Activated CD4-positive, alpha-beta T cell treated with anti-CD3 and anti-CD28 coated beads for 36 hours (primary cell): ENCODE measurements around the gene MRPL37. TPM values are rescaled to one million over a fixed set of nuclear protein-coding genes. Genes with fewer than 3 reads are reported as not detected.

Experiments
- ATAC-seq: fragments of 200-7000 bp; cut with Tn5 transposase; one replicate; pipeline ENCODE4 v1.10.0; 2021; ENCODE audit warnings: mild to moderate bottlenecking, moderate library complexity
- CTCF ChIA-PET: fragments of 350-600 bp; sonication (Branson Sonifier 250); formaldehyde crosslinking; loops from one replicate; lab custom pipeline; 2021; ENCODE audit warnings: antibody characterized with exemption; lab: Charles Lee
- POLR2A ChIA-PET: fragments of 350-600 bp; sonication (Branson Sonifier 250); formaldehyde crosslinking; loops from one replicate; lab custom pipeline; 2021; ENCODE audit warnings: antibody characterized with exemption, inconsistent platforms; lab: Charles Lee
- DNase-seq: peaks from one replicate; pipeline ENCODE4 v3.0.0-alpha.2; 2020
- H3K27ac Mint-ChIP-seq: one replicate; pipeline ENCODE4 v1.8.0; 2021; ENCODE audit warnings: mixed read lengths
- H3K27me3 Mint-ChIP-seq: one replicate; pipeline ENCODE4 v1.8.0; 2021; ENCODE audit warnings: mixed read lengths
- H3K36me3 Mint-ChIP-seq: one replicate; pipeline ENCODE4 v1.8.0; 2021; ENCODE audit warnings: low read depth, mixed read lengths
- H3K4me1 Mint-ChIP-seq: one replicate; pipeline ENCODE4 v1.8.0; 2021; ENCODE audit warnings: mixed read lengths
- H3K4me3 Mint-ChIP-seq: one replicate; pipeline ENCODE4 v1.8.0; 2021; ENCODE audit warnings: mild to moderate bottlenecking, moderate library complexity, mixed read lengths
- H3K9me3 Mint-ChIP-seq: one replicate; pipeline ENCODE4 v1.8.0; 2021; ENCODE audit warnings: low read depth, mixed read lengths
- intact Hi-C, 2 experiments: fragments of 100-400 bp; cut with DNase I in 1 of 2; cut with micrococcal nuclease in 1 of 2; formaldehyde crosslinking; loops; one replicate each; pipeline versions ENCODE4 v1.14.2 to v1.15.1; 2022 to 2024; cut with DNase I, micrococcal nuclease
- total RNA-seq, 2 experiments: library from RNA; stranded (reverse); gene quantifications; one replicate each; pipeline ENCODE4 v1.2.3, GENCODE V29; 2021

Gene MRPL37
- 100 to 1,000 TPM; 177 to 189 TPM for total RNA-seq

DNA sequence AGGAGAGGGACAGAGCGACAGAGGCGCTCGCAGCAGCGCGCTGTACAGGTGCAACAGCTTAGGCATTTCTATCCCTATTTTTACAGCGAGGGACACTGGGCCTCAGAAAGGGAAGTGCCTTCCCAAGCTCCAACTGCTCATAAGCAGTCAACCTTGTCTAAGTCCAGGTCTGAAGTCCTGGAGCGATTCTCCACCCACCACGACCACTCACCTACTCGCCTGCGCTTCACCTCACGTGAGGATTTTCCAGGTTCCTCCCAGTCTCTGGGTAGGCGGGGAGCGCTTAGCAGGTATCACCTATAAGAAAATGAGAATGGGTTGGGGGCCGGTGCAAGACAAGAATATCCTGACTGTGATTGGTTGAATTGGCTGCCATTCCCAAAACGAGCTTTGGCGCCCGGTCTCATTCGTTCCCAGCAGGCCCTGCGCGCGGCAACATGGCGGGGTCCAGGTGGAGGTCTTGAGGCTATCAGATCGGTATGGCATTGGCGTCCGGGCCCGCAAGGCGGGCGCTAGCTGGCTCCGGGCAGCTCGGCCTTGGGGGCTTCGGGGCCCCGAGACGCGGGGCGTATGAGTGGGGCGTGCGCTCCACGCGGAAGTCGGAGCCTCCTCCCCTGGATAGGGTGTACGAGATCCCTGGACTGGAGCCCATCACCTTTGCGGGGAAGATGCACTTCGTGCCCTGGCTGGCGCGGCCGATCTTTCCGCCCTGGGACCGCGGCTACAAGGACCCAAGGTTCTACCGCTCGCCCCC is at the start of gene MRPL37, which contains the start of gene CYB5RL:
Gene MRPL37, plus strand, starts transcription at position 403 of the 754 bp plus-strand sequence. Its CDS starts 77 bp downstream, at position 480.
Gene CYB5RL, minus strand, starts transcription at position 266 of the 754 bp plus-strand sequence. CDS start 4,414 bp downstream, outside the sequence.
- POLR2A ChIA-PET: interaction anchor here (0.6 to 1.1 kb wide), 5 partner anchors 22 to 212 kb away, joined by 3 to 5 read pairs (median 4); partner anchors contain the start of gene SSBP3
- DNase-seq: peak; percentile 94
- H3K27me3 Mint-ChIP-seq: no peaks in the 10 kb centered on the region
- peak within 1 kb of the TSS; percentile 83 for H3K4me3 Mint-ChIP-seq
- peak within 1 kb of the TSS; percentile 84 for H3K27ac Mint-ChIP-seq
- H3K4me1 Mint-ChIP-seq: peaks cover 30% of the 10 kb centered on the region
- intact Hi-C loops: loop anchor here (1.0 to 10.0 kb wide), 11 partner anchors 147 to 605 kb away; partner anchors contain the start of genes SSBP3 (in 2 of the 2), TCEANC2 (in 2 of the 2), TMEM59 (in 2 of the 2) and NDC1 (in 1 of the 2)
- peaks cover 23% of the 10 kb centered on the region for H3K36me3 Mint-ChIP-seq
- H3K9me3 Mint-ChIP-seq: no peaks in the 10 kb centered on the region
- ATAC-seq: peak; percentile 99
- CTCF ChIA-PET: interaction anchor here (0.5 to 3.6 kb wide), 8 partner anchors 9 to 541 kb away, joined by 3 to 16 read pairs (median 3); no protein-coding TSS in a partner anchor

DNA sequence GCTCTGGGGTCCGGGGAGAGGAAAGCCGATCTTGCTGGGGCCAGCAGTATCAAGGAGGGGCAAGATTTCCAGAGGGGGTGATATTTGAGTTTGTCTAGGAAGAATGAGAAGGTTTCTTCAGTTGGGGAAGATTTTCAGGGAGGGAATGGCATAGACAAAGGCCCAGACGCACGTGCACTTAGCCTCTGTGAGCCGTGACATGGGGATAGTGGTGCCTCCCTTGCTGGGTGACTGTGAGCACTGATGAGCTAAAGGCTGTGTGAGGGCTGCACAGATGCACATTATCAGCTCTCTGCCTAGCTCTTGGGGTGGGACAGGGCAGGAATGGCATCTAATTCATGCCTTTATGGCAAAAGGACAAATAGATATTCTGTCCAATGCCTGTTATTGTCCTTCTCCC is 49.0 kb upstream of the MRPL37 start:
- DNase-seq (no peak), ATAC-seq (no peak)
- intact Hi-C loops: no loop called here
- no peaks in the 10 kb centered on the region for H3K27me3 Mint-ChIP-seq
- CTCF ChIA-PET: no interaction called here
- POLR2A ChIA-PET: no interaction called here
- no peak overlapping the region for H3K4me3 Mint-ChIP-seq
- H3K4me1 Mint-ChIP-seq: no peaks in the 10 kb centered on the region
- no peaks in the 10 kb centered on the region for H3K36me3 Mint-ChIP-seq
- H3K9me3 Mint-ChIP-seq: no peaks in the 10 kb centered on the region
- H3K27ac Mint-ChIP-seq: no peak overlapping the region

DNA sequence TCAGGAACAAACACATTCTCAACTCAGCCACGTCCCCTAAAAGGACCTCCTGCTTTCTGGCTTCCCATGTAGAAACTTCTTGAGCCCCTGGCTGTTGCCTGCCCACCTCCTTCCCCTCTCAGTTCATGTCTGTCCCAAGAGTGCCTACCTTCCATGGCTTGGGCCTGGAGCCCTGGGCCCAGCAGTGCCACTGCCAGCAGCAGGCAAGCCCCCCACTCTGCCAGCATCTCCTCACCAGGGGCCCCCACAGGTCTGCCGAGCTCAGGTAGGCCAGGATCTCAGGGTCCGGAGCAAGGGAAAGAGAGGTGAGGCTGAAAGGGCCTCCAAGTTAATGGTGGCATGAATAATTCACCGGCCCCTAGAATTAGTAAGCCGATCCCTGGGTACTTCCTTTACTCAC is 47.3 kb upstream of the MRPL37 start, which contains the start of gene CDCP2:
Gene CDCP2, minus strand, starts transcription at position 305 of the 400 bp plus-strand sequence. Its CDS starts 78 bp downstream, at position 227.
- H3K4me3 Mint-ChIP-seq: no peak within 1 kb of the TSS
- no peaks in the 10 kb centered on the region for H3K27me3 Mint-ChIP-seq
- H3K9me3 Mint-ChIP-seq: no peaks in the 10 kb centered on the region
- POLR2A ChIA-PET: no interaction called here
- intact Hi-C loops: no loop called here
- H3K4me1 Mint-ChIP-seq: no peaks in the 10 kb centered on the region
- no peak within 1 kb of the TSS for H3K27ac Mint-ChIP-seq
- no peaks in the 10 kb centered on the region for H3K36me3 Mint-ChIP-seq
- CTCF ChIA-PET: no interaction called here
- DNase-seq: no peak
- ATAC-seq: no peak

DNA sequence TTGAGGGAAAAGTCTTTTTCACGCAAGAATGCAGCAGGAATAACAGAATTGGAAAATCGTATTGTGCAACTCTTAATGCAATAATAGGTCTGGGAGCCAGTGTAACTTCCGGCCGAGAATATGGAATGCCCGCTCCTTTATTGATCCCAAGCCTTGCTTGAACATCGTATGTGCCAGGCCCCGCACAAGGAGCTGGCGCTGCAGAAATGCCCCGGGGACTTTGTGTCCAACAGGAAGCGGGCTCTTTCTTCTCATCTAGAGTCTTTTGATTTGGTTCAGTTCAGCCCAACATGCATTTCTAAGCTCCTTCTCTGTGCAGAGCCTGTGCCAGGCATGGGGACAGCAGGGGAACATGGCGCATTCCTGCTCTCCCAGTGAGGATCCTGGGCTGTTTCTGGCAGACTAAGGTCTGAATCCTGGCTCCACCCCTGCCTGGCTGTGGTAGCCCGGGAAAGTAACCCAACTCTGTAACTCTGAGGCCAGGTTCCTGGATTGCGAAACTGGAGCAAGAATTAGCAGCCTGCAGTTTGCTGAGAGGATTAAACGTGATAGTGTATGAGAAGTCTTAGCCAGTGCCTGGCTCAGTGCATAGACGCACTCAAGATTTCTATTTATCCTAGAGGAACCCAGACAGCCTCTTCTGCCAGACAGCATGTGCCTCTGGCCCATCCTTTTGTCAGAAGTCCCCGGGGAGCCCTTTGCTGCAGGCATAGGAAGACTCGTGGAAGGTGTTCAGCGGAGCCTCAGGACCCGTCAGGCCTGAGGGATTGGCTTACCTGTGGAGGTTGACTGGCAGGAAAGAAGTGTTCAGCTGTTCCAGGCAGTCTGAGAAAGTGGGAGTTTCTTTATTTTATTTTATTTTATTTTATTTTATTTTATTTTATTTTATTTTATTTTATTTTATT is 46.2 kb upstream of the MRPL37 start:
- ChIA-PET POLR2A (no interaction called here), CTCF (no interaction called here)
- Mint-ChIP-seq H3K36me3 (no peaks in the 10 kb centered on the region), H3K27ac (no peak overlapping the region), H3K4me1 (no peaks in the 10 kb centered on the region), H3K9me3 (no peaks in the 10 kb centered on the region), H3K27me3 (no peaks in the 10 kb centered on the region), H3K4me3 (no peak overlapping the region)
- intact Hi-C loops: no loop called here
- no peak for ATAC-seq
- no peak for DNase-seq

DNA sequence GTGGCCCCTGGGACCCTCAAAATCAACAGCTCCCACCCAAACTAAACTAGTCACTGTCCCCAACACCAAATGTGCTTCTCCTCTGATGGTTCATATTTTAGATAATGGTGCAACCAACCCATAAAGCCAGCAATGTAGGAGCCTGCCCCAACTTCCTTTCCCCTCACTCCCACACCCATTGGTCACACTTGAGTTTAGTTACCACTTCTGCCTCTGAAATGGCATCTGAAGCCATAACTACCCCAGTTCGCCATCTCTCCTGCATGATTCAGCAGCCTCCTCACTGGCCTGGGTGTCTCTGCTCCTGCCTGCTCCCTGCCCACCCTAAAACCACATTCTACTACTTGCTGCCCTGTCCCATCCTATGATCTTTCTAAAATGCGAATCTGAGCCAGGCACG is 43.8 kb upstream of the MRPL37 start:
- H3K4me3 Mint-ChIP-seq: no peak overlapping the region
- H3K9me3 Mint-ChIP-seq: no peaks in the 10 kb centered on the region
- POLR2A ChIA-PET: no interaction called here
- H3K4me1 Mint-ChIP-seq: no peaks in the 10 kb centered on the region
- CTCF ChIA-PET: no interaction called here
- H3K27ac Mint-ChIP-seq: no peak overlapping the region
- intact Hi-C loops: no loop called here
- no peaks in the 10 kb centered on the region for H3K36me3 Mint-ChIP-seq
- ATAC-seq (no peak), DNase-seq (no peak)
- no peaks in the 10 kb centered on the region for H3K27me3 Mint-ChIP-seq

DNA sequence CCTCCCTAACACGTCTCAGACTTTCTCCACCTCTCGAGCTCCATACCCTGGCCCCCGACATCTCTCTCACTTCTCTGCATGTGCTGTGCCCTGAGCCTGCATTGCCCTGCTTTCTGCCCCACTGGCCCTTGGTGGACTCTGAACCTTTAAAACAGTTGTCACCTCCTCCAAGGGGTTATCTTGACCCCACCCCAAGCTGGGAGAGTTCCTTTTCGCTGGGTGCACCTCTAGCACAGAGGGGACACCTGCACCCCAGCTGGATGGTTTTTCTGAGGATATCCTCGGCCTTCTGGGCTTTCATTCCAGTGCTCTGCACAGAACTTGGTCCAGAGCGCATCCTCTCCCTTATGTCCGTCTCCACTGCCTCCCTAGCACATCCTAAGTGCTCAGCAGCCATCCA is 43.0 kb upstream of the MRPL37 start:
- CTCF ChIA-PET: interaction anchor here (0.7 kb wide), 1 partner anchor 38 kb away, joined by 3 read pairs; no protein-coding TSS in a partner anchor
- Mint-ChIP-seq H3K4me3 (no peak overlapping the region), H3K27me3 (no peaks in the 10 kb centered on the region), H3K4me1 (no peaks in the 10 kb centered on the region), H3K36me3 (no peaks in the 10 kb centered on the region), H3K9me3 (no peaks in the 10 kb centered on the region), H3K27ac (no peak overlapping the region)
- POLR2A ChIA-PET: no interaction called here
- ATAC-seq: no peak
- intact Hi-C loops: no loop called here
- DNase-seq: no peak

DNA sequence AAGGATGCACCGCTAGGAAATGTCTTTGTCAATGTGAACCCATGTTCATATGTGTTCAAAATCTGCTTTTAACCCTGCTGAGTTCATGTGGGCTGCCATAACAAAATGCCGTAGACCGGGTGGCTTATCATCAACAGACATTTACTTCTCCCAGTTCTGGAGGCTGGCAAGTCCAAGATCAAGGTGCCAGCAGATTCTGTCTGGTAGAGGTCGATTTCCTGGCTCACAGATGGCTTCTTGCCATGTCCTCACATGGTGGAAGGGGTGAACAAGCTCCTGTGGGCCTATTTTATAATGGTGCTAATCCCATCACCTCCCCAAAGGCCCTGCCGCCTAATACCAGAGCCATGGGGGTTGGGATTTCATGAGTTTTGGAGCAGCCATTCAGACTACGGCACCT is 42.6 kb upstream of the MRPL37 start:
- no peaks in the 10 kb centered on the region for H3K9me3 Mint-ChIP-seq
- H3K4me3 Mint-ChIP-seq: no peak overlapping the region
- intact Hi-C loops: no loop called here
- no peaks in the 10 kb centered on the region for H3K27me3 Mint-ChIP-seq
- H3K27ac Mint-ChIP-seq: no peak overlapping the region
- no peaks in the 10 kb centered on the region for H3K36me3 Mint-ChIP-seq
- no peak for ATAC-seq
- no peak for DNase-seq
- CTCF ChIA-PET: interaction anchor here (0.7 kb wide), 1 partner anchor 38 kb away, joined by 3 read pairs; no protein-coding TSS in a partner anchor
- POLR2A ChIA-PET: no interaction called here
- no peaks in the 10 kb centered on the region for H3K4me1 Mint-ChIP-seq

DNA sequence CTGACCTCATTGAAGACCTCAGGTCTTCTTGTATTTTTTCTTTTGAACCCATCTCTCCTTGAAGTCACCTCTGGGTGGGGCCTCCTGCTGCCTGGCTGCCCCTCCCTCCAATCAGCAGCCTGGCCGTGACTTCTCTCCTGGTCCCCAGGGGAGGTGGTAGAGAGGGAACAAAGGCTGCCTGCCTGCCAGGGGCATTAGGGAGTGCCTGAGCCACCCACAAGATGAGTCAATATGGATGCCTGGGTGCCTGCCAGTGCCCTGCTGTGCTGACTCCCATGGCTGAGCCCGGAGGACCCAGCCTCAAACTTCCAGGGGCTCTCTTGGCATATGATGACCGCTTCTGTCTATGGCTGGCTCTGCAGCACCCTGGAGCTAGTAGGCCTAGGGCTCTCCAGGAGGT is 41.9 kb upstream of the MRPL37 start:
- ChIA-PET POLR2A (no interaction called here), CTCF (no interaction called here)
- Mint-ChIP-seq H3K4me3 (no peak overlapping the region), H3K4me1 (no peaks in the 10 kb centered on the region), H3K9me3 (no peaks in the 10 kb centered on the region), H3K27ac (no peak overlapping the region), H3K27me3 (no peaks in the 10 kb centered on the region), H3K36me3 (no peaks in the 10 kb centered on the region)
- ATAC-seq (no peak), DNase-seq (no peak)
- intact Hi-C loops: no loop called here

DNA sequence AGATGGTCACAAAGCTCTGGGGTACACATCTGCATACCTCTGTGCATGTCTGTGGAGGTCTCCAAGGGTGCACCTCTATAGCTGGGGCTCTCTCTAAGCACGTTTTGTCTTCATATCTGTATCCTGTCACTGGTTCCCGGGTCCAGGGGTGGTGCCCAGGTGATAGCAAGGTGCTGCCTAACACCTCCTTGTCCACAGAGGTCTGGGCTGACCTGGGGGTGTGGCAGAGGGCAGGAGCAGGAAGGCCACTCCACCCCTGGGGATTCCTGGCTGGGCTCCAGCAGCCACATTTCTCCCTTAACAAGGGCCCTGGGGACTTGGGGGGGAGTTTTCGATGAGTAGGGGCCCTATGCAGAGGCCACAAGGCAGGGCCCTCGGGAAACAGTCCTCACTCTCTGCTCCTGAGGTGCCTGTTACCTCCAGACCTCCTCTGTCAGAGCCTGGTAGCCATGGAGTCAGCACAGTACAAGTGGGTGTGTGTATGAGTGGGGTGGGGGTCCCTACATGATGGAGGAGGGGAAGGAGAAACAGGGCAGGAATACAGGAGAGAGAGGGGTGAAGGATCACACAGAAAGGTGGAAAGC is 40.1 kb upstream of the MRPL37 start:
- DNase-seq (no peak), ATAC-seq (no peak)
- H3K4me3 Mint-ChIP-seq: no peak overlapping the region
- intact Hi-C loops: no loop called here
- POLR2A ChIA-PET: no interaction called here
- H3K27ac Mint-ChIP-seq: no peak overlapping the region
- no peaks in the 10 kb centered on the region for H3K9me3 Mint-ChIP-seq
- CTCF ChIA-PET: interaction anchor here (0.7 kb wide), 1 partner anchor 10 kb away, joined by 4 read pairs; no protein-coding TSS in a partner anchor
- H3K4me1 Mint-ChIP-seq: no peaks in the 10 kb centered on the region
- H3K36me3 Mint-ChIP-seq: no peaks in the 10 kb centered on the region
- no peaks in the 10 kb centered on the region for H3K27me3 Mint-ChIP-seq

DNA sequence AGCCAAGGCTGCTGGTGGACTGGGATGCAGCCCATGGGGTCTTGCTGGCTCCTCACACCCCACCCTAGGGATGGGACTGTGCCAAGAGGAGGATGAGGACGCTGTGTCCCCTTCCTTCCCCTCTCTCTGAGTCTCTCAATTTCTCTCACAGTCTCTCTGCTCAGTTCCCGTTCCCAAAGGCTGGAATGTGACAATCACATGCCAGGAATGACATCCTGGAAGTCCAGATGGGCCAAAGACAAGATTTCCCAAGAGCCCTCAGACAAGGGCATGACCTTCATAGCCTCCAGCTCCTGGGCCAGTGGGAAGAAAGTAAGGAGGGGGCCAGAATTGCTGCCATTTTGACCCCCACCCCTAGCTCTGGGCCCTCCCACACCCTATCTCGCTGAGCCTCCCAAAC is 39.6 kb upstream of the MRPL37 start:
- no peak overlapping the region for H3K4me3 Mint-ChIP-seq
- DNase-seq (no peak), ATAC-seq (no peak)
- ChIA-PET POLR2A (no interaction called here), CTCF (no interaction called here)
- H3K4me1 Mint-ChIP-seq: no peaks in the 10 kb centered on the region
- H3K9me3 Mint-ChIP-seq: no peaks in the 10 kb centered on the region
- intact Hi-C loops: no loop called here
- no peaks in the 10 kb centered on the region for H3K27me3 Mint-ChIP-seq
- H3K36me3 Mint-ChIP-seq: no peaks in the 10 kb centered on the region
- H3K27ac Mint-ChIP-seq: no peak overlapping the region

DNA sequence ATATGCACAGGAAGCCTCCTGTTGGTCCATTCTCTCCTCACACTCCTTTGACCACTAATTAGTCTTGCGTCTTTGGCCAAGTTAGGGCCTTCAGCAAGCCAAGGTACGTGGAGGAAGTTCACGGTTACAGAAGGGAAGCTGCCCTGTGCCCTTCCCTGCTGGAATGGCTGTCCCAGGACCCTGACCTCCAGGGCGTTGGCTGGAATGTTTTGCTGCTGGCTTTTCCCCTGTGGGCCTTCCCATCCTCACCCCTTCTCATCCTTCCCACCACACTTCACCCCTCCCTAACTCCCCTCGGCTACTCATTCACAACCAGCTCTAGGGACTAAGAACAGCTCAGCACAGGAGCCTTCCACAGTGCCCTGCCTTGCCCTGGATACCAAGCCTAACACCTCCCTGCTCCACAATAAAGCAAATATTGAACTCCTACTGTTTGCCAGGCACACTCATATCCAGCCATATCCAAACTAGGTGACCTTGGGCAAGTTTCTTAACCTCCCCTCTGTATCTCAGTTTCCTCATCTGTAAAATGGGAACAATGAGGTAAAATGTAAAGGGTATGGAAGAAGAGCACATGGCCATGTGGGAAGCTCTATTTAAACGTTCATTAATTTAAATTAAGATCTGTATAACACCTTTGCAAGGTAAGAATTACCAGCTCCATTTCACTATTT is 38.3 kb upstream of the MRPL37 start:
- Mint-ChIP-seq H3K27me3 (no peaks in the 10 kb centered on the region), H3K36me3 (no peaks in the 10 kb centered on the region), H3K9me3 (no peaks in the 10 kb centered on the region), H3K4me1 (no peaks in the 10 kb centered on the region), H3K27ac (no peak overlapping the region), H3K4me3 (no peak overlapping the region)
- intact Hi-C loops: no loop called here
- ChIA-PET CTCF (no interaction called here), POLR2A (no interaction called here)
- no peak for DNase-seq
- ATAC-seq: no peak
